Neural cell (in vitro differentiated cells): ENCODE data around the gene CCDC182. TPM values are rescaled to one million over a fixed set of nuclear protein-coding genes. Genes with fewer than 3 reads are reported as not detected.

Experiments used
- H2AFZ ChIP-seq: fragments of 200-600, 300-800 bp; sonication (generic), shearing (Covaris generic); 2 replicates; pipeline ENCODE4 v1.6.0; 2014; ENCODE audit warnings: low read depth, mild to moderate bottlenecking, antibody characterized with exemption, low read length, moderate library complexity
- H3F3A ChIP-seq: fragments of 200-600 bp; shearing (Covaris generic); 2 replicates; pipeline ENCODE4 v1.6.1; 2016; ENCODE audit warnings: mild to moderate bottlenecking, moderate library complexity, mixed read lengths, antibody characterized with exemption, low read length; ENCODE audit not compliant: insufficient read depth, poor library complexity, severe bottlenecking
- H3K27ac ChIP-seq: fragments of 200-600, 300-800 bp; sonication (generic), shearing (Covaris generic); 2 replicates; pipeline ENCODE4 v1.5.1; 2014; ENCODE audit warnings: mild to moderate bottlenecking, low read length, moderate library complexity
- H3K27me3 ChIP-seq: fragments of 300-800, 200-600 bp; sonication (generic), shearing (Covaris generic); 2 replicates; pipeline ENCODE4 v1.6.0; 2014; ENCODE audit warnings: mild to moderate bottlenecking, low read depth, low read length, moderate library complexity; ENCODE audit not compliant: insufficient read depth
- H3K36me3 ChIP-seq: fragments of 300-800, 200-600 bp; sonication (generic), shearing (Covaris generic); 2 replicates; pipeline ENCODE4 v1.5.1; 2014; ENCODE audit warnings: mild to moderate bottlenecking, antibody characterized with exemption, low read length, moderate library complexity; ENCODE audit not compliant: insufficient read depth
- H3K4me2 ChIP-seq: fragments of 300-800, 200-600 bp; sonication (generic), shearing (Covaris generic); 2 replicates; pipeline ENCODE4 v1.6.0; 2014; ENCODE audit warnings: mild to moderate bottlenecking, low read length
- H3K4me3 ChIP-seq: fragments of 300-800, 200-600 bp; sonication (generic), shearing (Covaris generic); 2 replicates; pipeline ENCODE4 v1.5.1; 2014; ENCODE audit warnings: mild to moderate bottlenecking, low read length, moderate library complexity
- H3K79me2 ChIP-seq: fragments of 200-600 bp; shearing (Covaris generic); replicated peaks from 2 replicates; pipeline ENCODE4 v1.6.0; 2014; ENCODE audit warnings: mild to moderate bottlenecking, low read length, moderate library complexity; ENCODE audit not compliant: insufficient read depth
- H3K9ac ChIP-seq: fragments of 300-800, 200-600 bp; sonication (generic), shearing (Covaris generic); 2 replicates; pipeline ENCODE4 v1.6.1; 2016; ENCODE audit warnings: mild to moderate bottlenecking, low read length, mixed read lengths
- H3K9me2 ChIP-seq: fragments of 200-600 bp; shearing (Covaris generic); 2 replicates; pipeline ENCODE4 v1.6.1; 2016; ENCODE audit warnings: mild to moderate bottlenecking, low read length, mixed read lengths; ENCODE audit not compliant: insufficient read depth
- H3K9me3 ChIP-seq: fragments of 200-600, 300-800 bp; sonication (generic), shearing (Covaris generic); 2 replicates; pipeline ENCODE4 v1.6.1; 2016; ENCODE audit warnings: mild to moderate bottlenecking, mixed run types, low read length, moderate library complexity, mixed read lengths
- H4K20me1 ChIP-seq: fragments of 200-600 bp; shearing (Covaris generic); 2 replicates; pipeline ENCODE4 v1.6.1; 2016; ENCODE audit warnings: mild to moderate bottlenecking, mixed run types; ENCODE audit not compliant: insufficient read depth
- EP300 ChIP-seq: fragments of 450-650 bp; conservative IDR thresholded peaks from 2 replicates; pipeline ENCODE4 v1.6.1; 2014; ENCODE audit warnings: antibody characterized with exemption, mild to moderate bottlenecking, moderate library complexity; ENCODE audit not compliant: poor library complexity, severe bottlenecking
- EZH2 ChIP-seq: fragments of 200-600, 300-800 bp; shearing (Covaris generic), sonication (generic); IDR thresholded peaks from 2 replicates; pipeline ENCODE4 v1.6.1; 2014; ENCODE audit warnings: antibody characterized with exemption, low read length, borderline replicate concordance, mild to moderate bottlenecking; ENCODE audit not compliant: insufficient read depth, poor library complexity, severe bottlenecking
- MXI1 ChIP-seq: fragments of 450-650 bp; conservative IDR thresholded peaks from 2 replicates; pipeline ENCODE4 v1.6.1; 2014; ENCODE audit warnings: antibody characterized with exemption, mild to moderate bottlenecking; ENCODE audit not compliant: poor library complexity, severe bottlenecking
- POLR2AphosphoS5 ChIP-seq: IDR thresholded peaks from 2 replicates; pipeline ENCODE4 v1.6.1; 2012
- RAD21 ChIP-seq: fragments of 450-650 bp; conservative IDR thresholded peaks from 2 replicates; pipeline ENCODE4 v1.6.1; 2014; ENCODE audit warnings: antibody characterized with exemption, mild to moderate bottlenecking, moderate library complexity
- SMC3 ChIP-seq: fragments of 450-650 bp; conservative IDR thresholded peaks from 2 replicates; pipeline ENCODE4 v1.6.1; 2014; ENCODE audit warnings: antibody characterized with exemption, mild to moderate bottlenecking, moderate library complexity; ENCODE audit not compliant: poor library complexity
- TAF1 ChIP-seq: IDR thresholded peaks from 2 replicates; pipeline ENCODE4 v1.6.1; 2012; ENCODE audit warnings: low read depth
- polyA plus RNA-seq: library from polyadenylated mRNA; depleted of rRNA; stranded (reverse); fragments of >200 nt; gene quantifications from 2 replicates; pipeline ENCODE4 v1.2.3, GENCODE V29; 2014
- TF ChIP-seq, protein P1 (sequence below): fragments of 450-650 bp; IDR thresholded peaks from 2 replicates; pipeline ENCODE4 v1.5.1; 2014; ENCODE audit warnings: antibody characterized with exemption, mild to moderate bottlenecking, moderate library complexity; ENCODE audit not compliant: poor library complexity, severe bottlenecking
- TF ChIP-seq, protein P2 (sequence below): IDR thresholded peaks from 2 replicates; pipeline ENCODE4 v1.6.1; 2012; ENCODE audit warnings: borderline replicate concordance

Gene CCDC182
- polyA plus RNA-seq, 1 donor from 2014 or later: not detected

DNA sequence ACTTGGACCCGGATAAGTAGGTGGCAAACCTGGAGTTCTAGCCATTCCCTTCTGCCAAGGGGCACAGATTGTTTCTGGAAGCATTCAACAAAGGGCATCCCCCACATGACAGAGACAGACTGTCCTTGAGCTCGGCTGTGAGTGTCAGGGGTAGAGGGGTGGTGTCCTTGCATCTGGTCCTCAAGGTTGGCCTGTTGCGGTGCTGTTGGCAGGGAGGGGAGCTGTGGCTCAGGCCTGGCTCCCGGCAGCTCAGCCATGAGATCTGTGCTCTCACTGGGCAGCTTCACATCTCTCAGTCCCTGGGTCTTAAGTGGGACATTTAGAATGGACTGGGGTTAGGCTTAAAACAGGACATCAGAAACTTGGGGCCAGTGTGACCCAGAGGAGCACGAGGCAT, 20.4 kb downstream of the CCDC182 start:
- Histone ChIP-seq H3K9me3 (no peaks in the 10 kb centered on the region), H2AFZ (no peak overlapping the region), H3K4me3 (peak overlapping the region; percentile 35), H3K9me2 (no peaks in the 10 kb centered on the region), H4K20me1 (no peaks in the 10 kb centered on the region), H3K36me3 (no peaks in the 10 kb centered on the region), H3K27me3 (no peaks in the 10 kb centered on the region), H3K4me2 (no peak overlapping the region), H3K9ac (no peak overlapping the region), H3F3A (no peaks in the 10 kb centered on the region), H3K27ac (peak overlapping the region; percentile 55), H3K79me2 (no peaks in the 10 kb centered on the region)
- no peak for TF ChIP-seq EP300
- TF ChIP-seq, protein P1, sequence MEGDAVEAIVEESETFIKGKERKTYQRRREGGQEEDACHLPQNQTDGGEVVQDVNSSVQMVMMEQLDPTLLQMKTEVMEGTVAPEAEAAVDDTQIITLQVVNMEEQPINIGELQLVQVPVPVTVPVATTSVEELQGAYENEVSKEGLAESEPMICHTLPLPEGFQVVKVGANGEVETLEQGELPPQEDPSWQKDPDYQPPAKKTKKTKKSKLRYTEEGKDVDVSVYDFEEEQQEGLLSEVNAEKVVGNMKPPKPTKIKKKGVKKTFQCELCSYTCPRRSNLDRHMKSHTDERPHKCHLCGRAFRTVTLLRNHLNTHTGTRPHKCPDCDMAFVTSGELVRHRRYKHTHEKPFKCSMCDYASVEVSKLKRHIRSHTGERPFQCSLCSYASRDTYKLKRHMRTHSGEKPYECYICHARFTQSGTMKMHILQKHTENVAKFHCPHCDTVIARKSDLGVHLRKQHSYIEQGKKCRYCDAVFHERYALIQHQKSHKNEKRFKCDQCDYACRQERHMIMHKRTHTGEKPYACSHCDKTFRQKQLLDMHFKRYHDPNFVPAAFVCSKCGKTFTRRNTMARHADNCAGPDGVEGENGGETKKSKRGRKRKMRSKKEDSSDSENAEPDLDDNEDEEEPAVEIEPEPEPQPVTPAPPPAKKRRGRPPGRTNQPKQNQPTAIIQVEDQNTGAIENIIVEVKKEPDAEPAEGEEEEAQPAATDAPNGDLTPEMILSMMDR: no peak
- no peak for TF ChIP-seq RAD21
- TF ChIP-seq SMC3: no peak
- no peak for TF ChIP-seq POLR2AphosphoS5
- no peak for TF ChIP-seq EZH2
- no peak for TF ChIP-seq MXI1
- TF ChIP-seq TAF1: no peak
- TF ChIP-seq, protein P2, sequence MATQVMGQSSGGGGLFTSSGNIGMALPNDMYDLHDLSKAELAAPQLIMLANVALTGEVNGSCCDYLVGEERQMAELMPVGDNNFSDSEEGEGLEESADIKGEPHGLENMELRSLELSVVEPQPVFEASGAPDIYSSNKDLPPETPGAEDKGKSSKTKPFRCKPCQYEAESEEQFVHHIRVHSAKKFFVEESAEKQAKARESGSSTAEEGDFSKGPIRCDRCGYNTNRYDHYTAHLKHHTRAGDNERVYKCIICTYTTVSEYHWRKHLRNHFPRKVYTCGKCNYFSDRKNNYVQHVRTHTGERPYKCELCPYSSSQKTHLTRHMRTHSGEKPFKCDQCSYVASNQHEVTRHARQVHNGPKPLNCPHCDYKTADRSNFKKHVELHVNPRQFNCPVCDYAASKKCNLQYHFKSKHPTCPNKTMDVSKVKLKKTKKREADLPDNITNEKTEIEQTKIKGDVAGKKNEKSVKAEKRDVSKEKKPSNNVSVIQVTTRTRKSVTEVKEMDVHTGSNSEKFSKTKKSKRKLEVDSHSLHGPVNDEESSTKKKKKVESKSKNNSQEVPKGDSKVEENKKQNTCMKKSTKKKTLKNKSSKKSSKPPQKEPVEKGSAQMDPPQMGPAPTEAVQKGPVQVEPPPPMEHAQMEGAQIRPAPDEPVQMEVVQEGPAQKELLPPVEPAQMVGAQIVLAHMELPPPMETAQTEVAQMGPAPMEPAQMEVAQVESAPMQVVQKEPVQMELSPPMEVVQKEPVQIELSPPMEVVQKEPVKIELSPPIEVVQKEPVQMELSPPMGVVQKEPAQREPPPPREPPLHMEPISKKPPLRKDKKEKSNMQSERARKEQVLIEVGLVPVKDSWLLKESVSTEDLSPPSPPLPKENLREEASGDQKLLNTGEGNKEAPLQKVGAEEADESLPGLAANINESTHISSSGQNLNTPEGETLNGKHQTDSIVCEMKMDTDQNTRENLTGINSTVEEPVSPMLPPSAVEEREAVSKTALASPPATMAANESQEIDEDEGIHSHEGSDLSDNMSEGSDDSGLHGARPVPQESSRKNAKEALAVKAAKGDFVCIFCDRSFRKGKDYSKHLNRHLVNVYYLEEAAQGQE: no peak

DNA sequence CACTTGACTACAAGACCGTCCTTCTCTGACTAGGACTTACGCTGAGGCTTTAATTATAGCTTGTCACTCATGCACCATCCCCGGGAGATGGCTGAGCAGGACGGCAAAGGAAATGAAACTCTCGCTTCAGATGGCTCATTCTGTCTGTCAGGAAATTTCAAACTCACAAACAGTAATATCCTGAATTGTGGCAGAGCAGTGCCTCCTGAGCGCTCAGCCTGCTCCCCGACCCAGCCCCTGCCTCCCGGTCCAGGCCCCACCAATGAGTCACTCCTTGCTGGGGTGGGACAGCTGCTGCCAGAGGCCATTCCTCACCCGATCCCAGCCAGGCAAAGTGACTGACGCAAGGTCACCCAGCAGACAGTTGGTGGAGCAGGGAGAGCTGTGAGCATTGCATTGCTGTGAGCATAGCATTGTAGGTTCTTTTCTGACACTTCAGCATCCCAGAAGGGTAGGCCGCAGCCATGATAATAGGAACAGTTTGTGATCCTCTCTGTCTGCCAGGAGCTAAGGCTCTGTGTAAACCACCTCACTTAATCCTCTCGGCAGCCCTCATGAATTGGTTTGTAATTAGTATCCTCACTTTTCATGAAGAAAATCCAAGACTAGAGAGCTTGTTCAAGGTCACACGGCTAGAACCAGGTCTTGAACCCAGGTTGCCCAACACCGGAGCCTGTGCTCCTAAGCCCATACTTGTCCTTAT, 20.9 kb downstream of the CCDC182 start:
- no peaks in the 10 kb centered on the region for H3K79me2 ChIP-seq
- no peaks in the 10 kb centered on the region for H3K9me3 ChIP-seq
- H3K27me3 ChIP-seq: no peaks in the 10 kb centered on the region
- H4K20me1 ChIP-seq: no peaks in the 10 kb centered on the region
- no peak overlapping the region for H2AFZ ChIP-seq
- H3K9ac ChIP-seq: peak overlapping the region; percentile 36
- H3K4me3 ChIP-seq: peak overlapping the region; percentile 35
- peak overlapping the region; percentile 55 for H3K27ac ChIP-seq
- H3K4me2 ChIP-seq: no peak overlapping the region
- H3F3A ChIP-seq: no peaks in the 10 kb centered on the region
- H3K9me2 ChIP-seq: no peaks in the 10 kb centered on the region
- TF ChIP-seq, protein P2: no peak
- TF ChIP-seq EP300: peak; percentile 40
- H3K36me3 ChIP-seq: no peaks in the 10 kb centered on the region
